Anterior cingulate cortex (tissue), 58 donors: ENCODE data around the gene STK32B.

Experiments
- DNase-seq, 58 donors: peaks; one replicate each; lab custom pipeline; 2025; lab: John Stamatoyannopoulos, UW

STK32B gene

GRCh38 chr4:5374994-5375393 lies 323.7 kb downstream of the STK32B start:
- DNase-seq = no peak

GRCh38 chr4:5376015-5376414 lies 324.7 kb downstream of the STK32B start:
- DNase-seq = no peak

- DNase-seq = no peak
Observed at GRCh38 chr4:5378002-5378401, 326.7 kb downstream of the STK32B start.

- peak in 1 of 58 donors; percentile 2 for DNase-seq
Observed at GRCh38 chr4:5379895-5380294, 328.6 kb downstream of the STK32B start.

- DNase-seq = no peak
Observed at GRCh38 chr4:5381961-5382441, 330.7 kb downstream of the STK32B start.

GRCh38 chr4:5383191-5383980 lies 332.1 kb downstream of the STK32B start:
- DNase-seq = no peak

- DNase-seq = peak in 1 of 58 donors; percentile 3
Observed at GRCh38 chr4:5385741-5386311, 334.5 kb downstream of the STK32B start.

GRCh38 chr4:5386921-5387320 lies 335.6 kb downstream of the STK32B start:
- DNase-seq = no peak

- no peak for DNase-seq
Observed at GRCh38 chr4:5387457-5387856, 336.2 kb downstream of the STK32B start.

GRCh38 chr4:5389756-5390310 lies 338.6 kb downstream of the STK32B start:
- no peak for DNase-seq

GRCh38 chr4:5391492-5391891 lies 340.2 kb downstream of the STK32B start:
- no peak for DNase-seq

GRCh38 chr4:5393911-5394513 lies 342.7 kb downstream of the STK32B start:
- no peak for DNase-seq

- DNase-seq = no peak
Observed at GRCh38 chr4:5395781-5396180, 344.5 kb downstream of the STK32B start.

- no peak for DNase-seq
Observed at GRCh38 chr4:5398056-5398455, 346.8 kb downstream of the STK32B start.

- DNase-seq = no peak
Observed at GRCh38 chr4:5399124-5399523, 347.8 kb downstream of the STK32B start.

GRCh38 chr4:5399790-5400421 lies 348.6 kb downstream of the STK32B start:
- no peak for DNase-seq

- DNase-seq = no peak
Observed at GRCh38 chr4:5403746-5404497, 352.6 kb downstream of the STK32B start.

GRCh38 chr4:5409237-5409636 lies 358.0 kb downstream of the STK32B start:
- DNase-seq = no peak

- no peak for DNase-seq
Observed at GRCh38 chr4:5409972-5410618, 358.8 kb downstream of the STK32B start.

- no peak for DNase-seq
Observed at GRCh38 chr4:5412296-5412695, 361.0 kb downstream of the STK32B start.
